Heart right ventricle (tissue), 16 donors: ENCODE results near the gene FOLR2. TPM values are rescaled to one million over a fixed set of nuclear protein-coding genes. Genes with fewer than 3 reads are reported as not detected.
A peak's percentile ranks its signal among the peaks of the same experiment; 100 is the strongest.

Experiments
- ATAC-seq, 8 donors: fragments of 200-7000 bp; cut with Tn5 transposase; one replicate each; pipeline ENCODE4 v1.9.1; 2020; ENCODE audit warnings: mild to moderate bottlenecking in 8 of 8, moderate library complexity in 8 of 8, moderate number of reproducible peaks in 1 of 8
- DNase-seq, 2 donors: peaks; one replicate each; pipeline ENCODE4 v3.0.0-alpha.2; 2020
- H3K27ac ChIP-seq, 10 donors: fragments of 200-600 bp; sonication (generic) in 2 of 10; one replicate each; pipeline versions ENCODE4 v1.5.0 to v1.8.0; 2020 to 2022; ENCODE audit warnings: mild to moderate bottlenecking in 3 of 10
- H3K27me3 ChIP-seq, 7 donors: fragments of 200-600 bp; one replicate each; pipeline ENCODE4 v1.8.0; 2021 to 2022; ENCODE audit warnings: mild to moderate bottlenecking in 2 of 7
- H3K36me3 ChIP-seq, 9 donors: fragments of 200-600 bp; sonication (generic) in 1 of 9; one replicate each; pipeline versions ENCODE4 v1.5.0 to v1.8.0; 2020 to 2022; ENCODE audit warnings: mild to moderate bottlenecking in 2 of 9
- H3K4me1 ChIP-seq, 9 donors: fragments of 200-600 bp; sonication (generic) in 1 of 9; one replicate each; pipeline versions ENCODE4 v1.5.0 to v1.8.0; 2020 to 2022; ENCODE audit warnings: mild to moderate bottlenecking in 4 of 9
- H3K4me3 ChIP-seq, 10 donors: fragments of 200-600 bp; sonication (generic) in 2 of 10; one replicate each; pipeline versions ENCODE4 v1.5.0 to v1.8.0; 2020 to 2022; ENCODE audit warnings: mild to moderate bottlenecking in 7 of 10, moderate library complexity in 2 of 10
- H3K9me3 ChIP-seq, 11 donors: fragments of 200-600 bp in 10 of 11; sonication (generic) in 2 of 11; one replicate each; pipeline versions ENCODE4 v1.5.0 to v1.8.0; 2013 to 2022; ENCODE audit warnings: mild to moderate bottlenecking in 2 of 11, control low read depth in 1 of 11, moderate library complexity in 1 of 11
- CTCF ChIP-seq, 9 donors: fragments of 200-600 bp; sonication (generic) in 2 of 9; IDR thresholded peaks; one replicate each; pipeline versions ENCODE4 v1.5.0 to v1.8.0; 2021 to 2022; ENCODE audit warnings: antibody characterized with exemption in 9 of 9, mild to moderate bottlenecking in 5 of 9, moderate library complexity in 1 of 9
- WGBS, 2 donors: extraction: QIAGEN DNeasy Blood & Tissue Kit; methylation state at CpG; one replicate each; pipeline ENCODE4 v1.1.7; 2013; ENCODE audit warnings: inconsistent platforms in 1 of 2; 5-methylcytosine and 5-hydroxymethylcytosine counted together
- intact Hi-C, 10 donors: fragments of 100-400 bp; cut with DNase I; formaldehyde crosslinking; loops; one replicate each; pipeline versions ENCODE4 v1.11.1 to v1.14.2; 2022
- polyA plus RNA-seq, 2 donors: library from polyadenylated mRNA; stranded (reverse); fragments of 200-250 nt; gene quantifications; one replicate each; pipeline ENCODE4 v1.2.3, GENCODE V29; 2013
- total RNA-seq, 10 donors: library from RNA; stranded (reverse); fragmentation: NEBNext Ultra II Directional in 3 of 10; extraction: Animal tissue kit (Norgen Biotek cat#: 25700) in 3 of 10; gene quantifications; one replicate each; pipeline versions ENCODE4 v1.2.1 to v1.2.4, GENCODE V29; 2021 to 2023
- donor health status: Arrhythmogenic right ventricular cardiomyopathy.
- donor health status: ischemic (EF 13 %, LVEDD 7.1; RV severe dilation, severe dysfunction).
- donor health status: healthy with polysubstance abuse.
- donor health status: DM: no; HTN: yes; CAD: no.
- donor health status: DM: no; HTN: no; CAD: no.
- donor health status: ischemic (EF 25% LVEDD 6.9; RV normal size, moderate dysfunction).
- donor health status: ischemic (EF 25% LVEDD 5.7; RV mildly dilated, moderate dysfunction).
- donor health status: healthy.
- donor health status: DM: yes; HTN: yes; CAD: no.
- donor health status: Ischemic cardiomyopathy.
- donor health status: ischemic (EF 35%, LVEDD 5.7; RV mildly dilated, moderate dysfunction).
- donor health status: nonischemic (EF 11% LVEDD 7.7; RV severe dilation, severe dysfunction).
- donor health status: DM: yes; HTN: yes; CAD: no.
- donor health status: PGD.
- donor health status: ischemic (EF 29% LVEDD 5.4; RV normal size, mild dysfunction).
- donor health status: nonischemic (EF 23%, LVEDD 6.1; RV moderate dilation, normal function).

The FOLR2 gene
- total and polyA plus RNA-seq, 12 donors: 6.8 to 84.4 (median 10.4) TPM

DNA sequence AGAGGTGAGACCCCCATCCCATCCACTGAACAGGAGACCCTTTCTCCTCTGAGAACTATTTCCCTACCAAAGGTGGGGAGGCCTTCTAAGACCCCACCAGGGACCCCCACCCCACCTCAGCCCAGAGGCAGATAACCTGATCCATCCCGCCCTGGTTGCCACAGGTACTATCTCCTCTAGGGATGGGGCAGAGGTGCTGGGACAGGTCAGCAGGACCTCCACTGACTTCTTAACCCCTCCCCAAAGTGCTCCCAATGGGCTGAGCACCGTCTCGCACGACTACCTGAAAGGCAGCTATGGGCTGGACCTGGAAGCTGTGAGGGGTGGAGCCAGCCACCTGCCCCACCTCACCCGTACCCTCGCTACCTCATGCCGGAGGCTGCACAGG lies 12.2 kb downstream of the FOLR2 start:
- Histone ChIP-seq H3K4me1 (peaks cover 5 to 48% (median 26%) of the 10 kb centered on the region in 9 donors), H3K36me3 (peaks cover 0 to 73% (median 47%) of the 10 kb centered on the region in 9 donors), H3K27ac (no peak overlapping the region), H3K9me3 (no peaks in the 10 kb centered on the region), H3K27me3 (no peaks in the 10 kb centered on the region), H3K4me3 (no peak overlapping the region)
- intact Hi-C loops: loop anchor here in 4 of 10 donors (5.0 to 10.0 kb wide), 3 partner anchors 117 to 214 kb away; partner anchors contain the start of gene ANAPC15 (in 1 of the 4)
- no peak for DNase-seq
- TF ChIP-seq CTCF (IDR thresholded peaks at IDR 0.05): no peak
- ATAC-seq: no peak
- WGBS, 2 donors: 93% methylated on average over 7 of the region's 7 CpGs

GRCh38 chr11:72229336-72229924 lies 12.8 kb downstream of the FOLR2 start:
- H3K36me3 ChIP-seq: peaks cover 0 to 79% (median 50%) of the 10 kb centered on the region in 9 donors
- no peak overlapping the region for H3K4me3 ChIP-seq
- no peaks in the 10 kb centered on the region for H3K27me3 ChIP-seq
- H3K27ac ChIP-seq: no peak overlapping the region
- peaks cover 5 to 48% (median 26%) of the 10 kb centered on the region in 9 donors for H3K4me1 ChIP-seq
- ATAC-seq (no peak), DNase-seq (no peak)
- 95 to 97% methylated on average over 8 of the region's 8 CpGs for WGBS, 2 donors
- TF ChIP-seq CTCF (IDR thresholded peaks at IDR 0.05): no peak
- intact Hi-C loops: loop anchor here in 4 of 10 donors (5.0 to 10.0 kb wide), 3 partner anchors 117 to 215 kb away; partner anchors contain the start of gene ANAPC15 (in 1 of the 4)
- no peaks in the 10 kb centered on the region for H3K9me3 ChIP-seq

DNA sequence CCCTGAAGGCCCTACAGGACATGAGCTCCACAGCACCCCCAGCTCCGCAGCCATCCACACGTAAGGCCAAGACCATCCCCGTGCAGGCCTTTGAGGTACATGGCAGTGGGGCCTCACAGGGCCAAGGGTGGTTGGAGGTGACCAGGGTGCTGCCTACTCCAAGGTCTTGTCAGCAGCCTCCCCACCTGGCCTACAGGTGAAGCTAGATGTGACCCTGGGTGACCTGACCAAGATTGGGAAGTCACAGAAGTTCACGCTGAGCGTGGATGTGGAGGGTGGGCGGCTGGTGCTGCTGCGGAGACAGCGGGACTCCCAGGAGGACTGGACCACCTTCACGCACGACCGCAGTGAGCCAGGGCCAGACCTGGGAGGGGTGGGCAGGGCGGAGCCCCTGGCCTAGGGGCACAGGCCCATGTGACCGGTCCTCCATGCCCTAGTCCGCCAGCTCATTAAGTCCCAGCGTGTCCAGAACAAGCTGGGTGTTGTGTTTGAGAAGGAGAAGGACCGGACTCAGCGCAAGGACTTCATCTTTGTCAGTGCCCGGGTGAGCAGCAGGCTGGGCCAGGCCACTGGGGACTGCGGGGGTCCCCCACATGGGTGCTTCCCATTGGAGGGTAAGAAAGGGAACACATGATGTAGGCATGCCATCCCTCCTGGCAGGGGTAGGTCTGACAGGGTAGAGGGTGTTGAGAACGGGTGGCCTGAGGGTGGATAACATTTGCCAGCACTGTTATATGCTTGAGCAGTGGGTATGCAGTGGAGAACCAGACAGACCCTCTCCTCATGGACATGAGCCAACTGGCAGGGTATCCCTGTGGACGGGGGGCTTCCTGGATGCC lies 13.6 kb downstream of the FOLR2 start:
- ATAC-seq (no peak), DNase-seq (no peak)
- no peak overlapping the region for H3K27ac ChIP-seq
- no peaks in the 10 kb centered on the region for H3K9me3 ChIP-seq
- no peak overlapping the region for H3K4me3 ChIP-seq
- H3K36me3 ChIP-seq: peaks cover 0 to 86% (median 55%) of the 10 kb centered on the region in 9 donors
- no peak for TF ChIP-seq CTCF (IDR thresholded peaks at IDR 0.05)
- intact Hi-C loops: loop anchor here in 4 of 10 donors (5.0 to 10.0 kb wide), 3 partner anchors 118 to 215 kb away; partner anchors contain the start of gene ANAPC15 (in 1 of the 4)
- no peaks in the 10 kb centered on the region for H3K27me3 ChIP-seq
- peaks cover 5 to 49% (median 24%) of the 10 kb centered on the region in 9 donors for H3K4me1 ChIP-seq
- WGBS, 2 donors: 91 to 94% methylated on average over 21 of the region's 21 CpGs

GRCh38 chr11:72230764-72231365 lies 14.3 kb downstream of the FOLR2 start:
- intact Hi-C loops: loop anchor here in 2 of 10 donors (10.0 kb wide), 2 partner anchors 184 to 216 kb away; no protein-coding TSS in a partner anchor
- Histone ChIP-seq H3K36me3 (peaks cover 0 to 94% (median 62%) of the 10 kb centered on the region in 9 donors), H3K9me3 (no peaks in the 10 kb centered on the region), H3K4me3 (no peak overlapping the region), H3K4me1 (peaks cover 0 to 49% (median 17%) of the 10 kb centered on the region in 9 donors), H3K27ac (peak overlapping the region in 5 of 10 donors; percentile 15 to 42 (median 26)), H3K27me3 (no peaks in the 10 kb centered on the region)
- 86 to 90% methylated on average over 18 of the region's 18 CpGs for WGBS, 2 donors
- DNase-seq: peak in 1 of 2 donors; percentile 3
- ATAC-seq: no peak
- no peak for TF ChIP-seq CTCF (IDR thresholded peaks at IDR 0.05)
